MV-4-11 (cell line): ENCODE data around the gene MRPS34.

Experiments used
- DNase-seq: peaks from one replicate; lab custom pipeline; 2025; lab: John Stamatoyannopoulos, UW

The MRPS34 gene

GRCh38 chr16:1769402-1770300 lies 3.3 kb downstream of the MRPS34 start:
- no peak for DNase-seq

GRCh38 chr16:1768767-1769401 lies 4.0 kb downstream of the MRPS34 start:
- no peak for DNase-seq

GRCh38 chr16:1768061-1768766 lies 4.7 kb downstream of the MRPS34 start:
- DNase-seq, result no peak

- DNase-seq, result no peak
Measured at GRCh38 chr16:1767116-1767994, 5.6 kb downstream of the MRPS34 start.

GRCh38 chr16:1766701-1767100 lies 6.2 kb downstream of the MRPS34 start:
- no peak for DNase-seq

- no peak for DNase-seq
Measured at GRCh38 chr16:1766231-1766630, 6.7 kb downstream of the MRPS34 start.

- DNase-seq, result no peak
Measured at GRCh38 chr16:1765826-1766225, 7.1 kb downstream of the MRPS34 start.

- DNase-seq, result no peak
Measured at GRCh38 chr16:1764971-1765370, 8.0 kb downstream of the MRPS34 start.

GRCh38 chr16:1763521-1764511 lies 9.1 kb downstream of the MRPS34 start:
- no peak for DNase-seq

- DNase-seq, result no peak
Measured at GRCh38 chr16:1762879-1763520, 9.9 kb downstream of the MRPS34 start.

- DNase-seq, result no peak
Measured at GRCh38 chr16:1762196-1762878, 10.6 kb downstream of the MRPS34 start.

GRCh38 chr16:1761751-1762150 lies 11.2 kb downstream of the MRPS34 start:
- DNase-seq, result no peak

GRCh38 chr16:1760911-1761310 lies 12.0 kb downstream of the MRPS34 start:
- DNase-seq, result no peak

- no peak for DNase-seq
Measured at GRCh38 chr16:1759511-1759910, 13.4 kb downstream of the MRPS34 start.

- no peak for DNase-seq
Measured at GRCh38 chr16:1758923-1759322, 14.0 kb downstream of the MRPS34 start.

GRCh38 chr16:1757714-1758461 lies 15.0 kb downstream of the MRPS34 start:
- no peak for DNase-seq

GRCh38 chr16:1754204-1754603 lies 18.7 kb downstream of the MRPS34 start:
- no peak for DNase-seq

GRCh38 chr16:1752853-1753252 lies 20.1 kb downstream of the MRPS34 start:
- no peak for DNase-seq

- no peak for DNase-seq
Measured at GRCh38 chr16:1751946-1752345, 21.0 kb downstream of the MRPS34 start.
